Colonic mucosa (tissue), 4 donors: ENCODE results near the gene ADGRF4. TPM values are rescaled to one million over a fixed set of nuclear protein-coding genes. Genes with fewer than 3 reads are reported as not detected.

Experiments used
- DNase-seq: peaks from one replicate; pipeline ENCODE4 v3.0.0-alpha.2; 2020
- H3K27ac ChIP-seq: fragments of 200-600 bp; one replicate; pipeline ENCODE4 v1.8.0; 2021
- H3K27me3 ChIP-seq: fragments of 200-600 bp; one replicate; pipeline ENCODE4 v1.8.0; 2021
- H3K36me3 ChIP-seq: fragments of 200-600 bp; one replicate; pipeline ENCODE4 v1.8.0; 2021
- H3K4me1 ChIP-seq: fragments of 200-600 bp; one replicate; pipeline ENCODE4 v1.8.0; 2021; ENCODE audit warnings: mild to moderate bottlenecking
- H3K4me3 ChIP-seq: fragments of 200-600 bp; one replicate; pipeline ENCODE4 v1.8.0; 2021
- H3K9ac ChIP-seq, 2 donors: one replicate each; pipeline ENCODE4 v1.7.0; 2013; ENCODE audit warnings: control low read depth in 2 of 2, low read depth in 2 of 2, low read length in 2 of 2
- H3K9me3 ChIP-seq: fragments of 200-600 bp; one replicate; pipeline ENCODE4 v1.8.0; 2021
- CTCF ChIP-seq: fragments of 200-600 bp; IDR thresholded peaks from one replicate; pipeline ENCODE4 v1.8.0; 2022; ENCODE audit warnings: antibody characterized with exemption, mild to moderate bottlenecking
- intact Hi-C: fragments of 100-400 bp; cut with DNase I; formaldehyde crosslinking; loops from one replicate; pipeline ENCODE4 v1.14.1; 2022
- total RNA-seq, 2 donors: library from RNA; stranded (reverse); fragmentation: NEBNext Ultra II Directional in 1 of 2; extraction: Animal tissue kit (Norgen Biotek cat#: 25700) in 1 of 2; gene quantifications; one replicate each; pipeline ENCODE4 v1.2.1, GENCODE V29; 2021
- donor health status: healthy.
- donor health status: DM: no; HTN: no; CAD: no.
- donor health status: DM: no; HTN: no; CAD: no.

ADGRF4 gene
- total RNA-seq, 2 donors from 2014 or later: 1.6 to 1.9 TPM

- no peak for DNase-seq
- intact Hi-C loops: no loop called here
Measured at GRCh38 chr6:47677381-47678100, 20.8 kb upstream of the ADGRF4 start.

DNA sequence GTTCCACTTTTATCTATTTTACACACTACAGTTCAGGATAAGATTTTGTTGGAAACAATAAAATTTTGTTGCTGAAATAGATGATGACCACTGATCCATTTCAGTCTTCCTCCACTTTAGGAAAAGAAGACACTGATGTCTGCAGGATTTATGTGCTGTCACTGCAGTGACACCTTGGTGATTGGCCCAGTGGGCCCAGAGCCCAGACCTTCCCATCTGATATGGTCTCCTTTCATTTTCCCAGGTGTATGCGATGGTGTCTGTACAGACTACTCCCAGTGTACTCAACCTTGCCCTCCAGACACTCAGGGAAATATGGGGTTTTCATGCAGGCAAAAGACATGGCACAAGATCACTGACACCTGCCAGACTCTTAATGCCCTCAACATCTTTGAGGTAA, 19.6 kb upstream of the ADGRF4 start:
- H3K4me3 ChIP-seq: no peak overlapping the region
- no peak for DNase-seq
- no peaks in the 10 kb centered on the region for H3K36me3 ChIP-seq
- H3K9ac ChIP-seq: no peak overlapping the region
- H3K27me3 ChIP-seq: no peaks in the 10 kb centered on the region
- no peaks in the 10 kb centered on the region for H3K9me3 ChIP-seq
- no peaks in the 10 kb centered on the region for H3K4me1 ChIP-seq
- intact Hi-C loops: no loop called here
- TF ChIP-seq CTCF: no peak
- H3K27ac ChIP-seq: no peak overlapping the region

More at GRCh38 chr6:47677381-47678100, 20.8 kb upstream of the ADGRF4 start:
- Histone ChIP-seq H3K27me3 (no peaks in the 10 kb centered on the region), H3K27ac (no peak overlapping the region), H3K4me3 (no peak overlapping the region), H3K36me3 (no peaks in the 10 kb centered on the region), H3K9ac (no peak overlapping the region), H3K4me1 (no peaks in the 10 kb centered on the region), H3K9me3 (no peaks in the 10 kb centered on the region)
- TF ChIP-seq CTCF: no peak

GRCh38 chr6:47679322-47679906, 19.0 kb upstream of the ADGRF4 start:
- TF ChIP-seq CTCF: no peak
- intact Hi-C loops: no loop called here
- no peaks in the 10 kb centered on the region for H3K36me3 ChIP-seq
- H3K9me3 ChIP-seq: no peaks in the 10 kb centered on the region
- no peaks in the 10 kb centered on the region for H3K27me3 ChIP-seq
- H3K9ac ChIP-seq: no peak overlapping the region
- no peaks in the 10 kb centered on the region for H3K4me1 ChIP-seq
- no peak for DNase-seq
- no peak overlapping the region for H3K4me3 ChIP-seq
- H3K27ac ChIP-seq: no peak overlapping the region

DNA sequence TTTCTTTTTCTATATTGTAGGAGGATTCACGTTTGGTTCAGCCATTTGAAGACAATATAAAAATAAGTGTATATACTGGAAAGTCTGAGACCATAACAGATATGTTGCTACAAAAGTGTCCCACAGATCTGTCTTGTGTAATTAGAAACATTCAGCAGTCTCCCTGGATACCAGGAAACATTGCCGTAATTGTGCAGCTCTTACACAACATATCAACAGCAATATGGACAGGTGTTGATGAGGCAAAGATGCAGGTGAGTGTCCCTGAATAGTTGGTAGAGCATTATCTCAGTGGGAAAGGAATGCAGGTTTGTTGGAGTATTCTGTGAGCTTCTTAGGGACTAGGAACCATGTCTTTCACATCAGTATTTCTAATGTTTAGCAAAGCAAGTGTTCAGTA, 18.3 kb upstream of the ADGRF4 start:
- intact Hi-C loops: no loop called here
- no peaks in the 10 kb centered on the region for H3K9me3 ChIP-seq
- TF ChIP-seq CTCF: no peak
- H3K9ac ChIP-seq: no peak overlapping the region
- no peaks in the 10 kb centered on the region for H3K27me3 ChIP-seq
- no peak overlapping the region for H3K4me3 ChIP-seq
- DNase-seq: no peak
- no peak overlapping the region for H3K27ac ChIP-seq
- H3K4me1 ChIP-seq: no peaks in the 10 kb centered on the region
- no peaks in the 10 kb centered on the region for H3K36me3 ChIP-seq

GRCh38 chr6:47680724-47681123, 17.7 kb upstream of the ADGRF4 start:
- no peak overlapping the region for H3K9ac ChIP-seq
- intact Hi-C loops: no loop called here
- TF ChIP-seq CTCF: no peak

More at GRCh38 chr6:47680724-47681123, 17.7 kb upstream of the ADGRF4 start:
- Histone ChIP-seq H3K4me1 (no peaks in the 10 kb centered on the region), H3K36me3 (no peaks in the 10 kb centered on the region), H3K27me3 (no peaks in the 10 kb centered on the region), H3K4me3 (no peak overlapping the region), H3K27ac (no peak overlapping the region), H3K9me3 (no peaks in the 10 kb centered on the region)
- no peak for DNase-seq
